Endothelial cell of hepatic sinusoid (primary cell): Measurements from ENCODE around the gene CASP4.

Experiments
- in situ Hi-C: cut with HindIII; loops from 2 replicates; pipeline ENCODE4 v1.10.0; 2017; ENCODE audit warnings: low sequenced_read_pairs

The CASP4 gene

GRCh38 chr11:104897891-104898684 lies 70.3 kb downstream of the CASP4 start, which contains the start of gene CASP12:
Gene CASP12, minus strand, starts transcription at chr11:104898460.
- in situ Hi-C loops, result no loop called here

DNA sequence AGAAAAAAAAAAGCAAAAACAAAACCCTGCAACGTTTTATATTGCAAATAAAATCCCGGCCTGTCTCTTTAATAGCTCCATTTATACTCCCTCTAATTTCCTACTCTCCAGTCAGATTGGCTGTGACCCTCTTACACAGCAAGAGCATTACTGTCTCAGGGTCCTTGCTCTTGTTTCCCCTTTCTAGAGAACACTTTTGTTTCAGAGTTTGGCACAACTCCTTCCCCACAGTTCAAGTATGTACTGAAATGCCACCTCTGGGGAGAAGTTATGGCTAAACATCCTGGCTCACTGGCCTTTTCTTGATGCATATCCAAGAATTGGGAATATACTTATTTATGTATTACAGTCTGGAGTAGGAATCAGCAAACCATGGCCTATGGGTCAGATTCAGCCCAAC lies 72.7 kb downstream of the CASP4 start:
- in situ Hi-C loops, result no loop called here

- in situ Hi-C loops, result no loop called here
Measured at GRCh38 chr11:104893876-104894275, 74.5 kb downstream of the CASP4 start.
